Thyroid gland (tissue), 4 donors: ENCODE measurements around the gene SGIP1. TPM values are rescaled to one million over a fixed set of nuclear protein-coding genes. Genes with fewer than 3 reads are reported as not detected.
A peak's percentile ranks its signal among the peaks of the same experiment; 100 is the strongest.

Experiments used
- DNase-seq, 2 donors: peaks; one replicate each; pipeline ENCODE4 v3.0.0-alpha.2; 2019
- H3K27ac ChIP-seq, 3 donors: fragments of 200-600 bp; sonication (generic); 1 replicate in 2 of 3; 2 replicates in 1 of 3; pipeline ENCODE4 v1.5.1; 2016 to 2019; ENCODE audit warnings: mild to moderate bottlenecking in 1 of 3, moderate library complexity in 1 of 3
- H3K27me3 ChIP-seq: fragments of 200-600 bp; sonication (generic); one replicate; pipeline ENCODE4 v1.5.1; 2019
- H3K36me3 ChIP-seq, 2 donors: fragments of 200-600 bp; sonication (generic); one replicate each; pipeline ENCODE4 v1.5.1; 2016 to 2019
- H3K4me1 ChIP-seq, 2 donors: fragments of 200-600 bp; sonication (generic); one replicate each; pipeline ENCODE4 v1.5.1; 2017 to 2019
- H3K4me3 ChIP-seq, 3 donors: fragments of 200-600 bp; sonication (generic); replicated peaks in 1 of 3; 1 replicate in 2 of 3; 2 replicates in 1 of 3; pipeline ENCODE4 v1.5.1; 2016; ENCODE audit warnings: mild to moderate bottlenecking in 1 of 3
- H3K9me3 ChIP-seq: fragments of 200-600 bp; sonication (generic); one replicate; pipeline ENCODE4 v1.5.1; 2017
- CTCF ChIP-seq, 6 experiments: fragments of 200-600 bp in 3 of 6; fragments of 450-650 bp in 3 of 6; sonication (generic) in 3 of 6; IDR thresholded peaks; one replicate each; pipeline ENCODE4 v1.5.1; 2016 to 2019; ENCODE audit warnings: antibody characterized with exemption in 6 of 6, mild to moderate bottlenecking in 2 of 6, inconsistent platforms in 1 of 6, moderate library complexity in 1 of 6
- POLR2A ChIP-seq, 2 donors: fragments of 450-650 bp; IDR thresholded peaks; one replicate each; pipeline ENCODE4 v1.6.1; 2017; ENCODE audit warnings: antibody characterized with exemption in 2 of 2, mild to moderate bottlenecking in 2 of 2, moderate library complexity in 1 of 2
- WGBS, 2 donors: methylation state at CpG; one replicate each; pipeline ENCODE4 v1.1.5; 2017; 5-methylcytosine and 5-hydroxymethylcytosine counted together
- intact Hi-C: fragments of 100-400 bp; cut with DNase I; formaldehyde crosslinking; loops from one replicate; pipeline ENCODE4 v1.15.1; 2023
- total RNA-seq, 4 donors: library from RNA; depleted of rRNA; stranded (reverse); fragments of >200 nt; gene quantifications; one replicate each; pipeline ENCODE4 v1.2.3, GENCODE V29; 2016

SGIP1 gene
- total RNA-seq, 4 donors from 2014 or later = 18.7 to 25.6 (median 22.4) TPM

- H3K4me3 ChIP-seq = no peak overlapping the region
- intact Hi-C loops = loop anchor here (5.0 kb wide), 1 partner anchor 386 kb away; no protein-coding TSS in a partner anchor
- 89 to 92% methylated on average over 2 of the region's 2 CpGs for WGBS, 2 donors
- no peaks in the 10 kb centered on the region for H3K9me3 ChIP-seq
- no peaks in the 10 kb centered on the region for H3K27me3 ChIP-seq
- no peak overlapping the region for H3K27ac ChIP-seq
- no peak for DNase-seq
- H3K36me3 ChIP-seq = no peaks in the 10 kb centered on the region
- H3K4me1 ChIP-seq = no peaks in the 10 kb centered on the region
- TF ChIP-seq POLR2A (IDR thresholded peaks at IDR 0.05) (no peak), CTCF (IDR thresholded peaks at IDR 0.05) (no peak)
These were observed 227.3 kb downstream of the SGIP1 start for GRCh38 chr1:66761221-66761620.

- no peaks in the 10 kb centered on the region for H3K9me3 ChIP-seq
- H3K27ac ChIP-seq = no peak overlapping the region
- H3K36me3 ChIP-seq = no peaks in the 10 kb centered on the region
- no peak overlapping the region for H3K4me3 ChIP-seq
- H3K4me1 ChIP-seq = no peaks in the 10 kb centered on the region
- intact Hi-C loops = loop anchor here (5.0 kb wide), 1 partner anchor 382 kb away; no protein-coding TSS in a partner anchor
- DNase-seq = peak; percentile 7 to 8
- no peaks in the 10 kb centered on the region for H3K27me3 ChIP-seq
- WGBS, 2 donors = 21 to 29% methylated on average over 3 of the region's 3 CpGs
- TF ChIP-seq CTCF (IDR thresholded peaks at IDR 0.05) = peak in 4 of 6 experiments; percentile 39 to 65 (median 62)
- TF ChIP-seq POLR2A (IDR thresholded peaks at IDR 0.05) = no peak
These were observed 231.1 kb downstream of the SGIP1 start for GRCh38 chr1:66764994-66765578.

DNA sequence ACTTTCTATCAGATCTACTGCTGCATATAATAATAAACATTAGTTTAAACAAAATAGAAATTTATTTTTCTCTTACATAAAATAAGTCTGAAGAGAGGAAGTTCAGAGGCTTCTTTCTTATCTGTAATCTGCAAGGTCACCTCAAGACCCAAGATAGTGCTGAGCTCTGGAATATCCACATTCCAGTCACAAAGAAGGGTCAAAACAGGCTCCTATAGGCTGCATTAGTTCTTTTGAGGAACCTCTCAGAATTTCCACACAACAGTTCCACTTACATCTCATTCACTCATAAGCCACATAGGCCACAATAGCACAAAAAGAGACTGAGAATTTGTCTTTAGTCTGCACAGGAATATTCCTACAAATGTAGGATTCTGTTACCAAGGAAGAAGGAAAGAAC is 233.7 kb downstream of the SGIP1 start:
- no peak overlapping the region for H3K4me3 ChIP-seq
- no peak overlapping the region for H3K27ac ChIP-seq
- H3K9me3 ChIP-seq = no peaks in the 10 kb centered on the region
- intact Hi-C loops = no loop called here
- TF ChIP-seq CTCF (IDR thresholded peaks at IDR 0.05) (no peak), POLR2A (IDR thresholded peaks at IDR 0.05) (no peak)
- no peaks in the 10 kb centered on the region for H3K27me3 ChIP-seq
- no peak for DNase-seq
- no peaks in the 10 kb centered on the region for H3K36me3 ChIP-seq
- no peaks in the 10 kb centered on the region for H3K4me1 ChIP-seq

DNA sequence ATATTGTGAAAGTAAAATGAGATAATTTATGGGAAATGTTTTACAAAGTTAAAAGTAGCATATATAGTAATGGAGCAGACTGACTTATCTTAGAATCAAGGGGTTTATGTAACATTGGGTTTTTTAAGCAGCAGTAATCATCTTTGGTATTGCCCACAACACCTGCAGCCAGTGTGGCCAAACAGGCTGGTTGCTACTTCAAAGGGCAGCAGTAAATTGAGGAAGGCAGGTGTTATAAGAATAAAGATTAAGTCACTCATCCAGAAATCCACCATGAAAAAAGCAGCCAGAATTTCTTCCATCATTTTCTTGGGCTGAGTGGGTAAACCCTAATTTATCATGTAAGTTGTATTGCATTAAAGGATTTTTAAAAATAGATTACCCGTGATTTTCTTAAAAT is 235.0 kb downstream of the SGIP1 start:
- 87 to 94% methylated on average over 1 of the region's 1 CpG for WGBS, 2 donors
- intact Hi-C loops = no loop called here

More for the DNA sequence above, 235.0 kb downstream of the SGIP1 start:
- Histone ChIP-seq H3K36me3 (no peaks in the 10 kb centered on the region), H3K9me3 (no peaks in the 10 kb centered on the region), H3K4me1 (no peaks in the 10 kb centered on the region), H3K27me3 (no peaks in the 10 kb centered on the region), H3K4me3 (no peak overlapping the region), H3K27ac (no peak overlapping the region)
- TF ChIP-seq CTCF (IDR thresholded peaks at IDR 0.05) (no peak), POLR2A (IDR thresholded peaks at IDR 0.05) (no peak)
- no peak for DNase-seq
